HG03521 (cell line): ENCODE measurements around the gene CHST11.

Experiments
- ATAC-seq: cut with Tn5 transposase; IDR thresholded peaks from one replicate; pipeline ENCODE4 v1.9.1; 2021; ENCODE audit warnings: mild to moderate bottlenecking, moderate library complexity; ENCODE audit not compliant: unreplicated experiment

Gene CHST11

DNA sequence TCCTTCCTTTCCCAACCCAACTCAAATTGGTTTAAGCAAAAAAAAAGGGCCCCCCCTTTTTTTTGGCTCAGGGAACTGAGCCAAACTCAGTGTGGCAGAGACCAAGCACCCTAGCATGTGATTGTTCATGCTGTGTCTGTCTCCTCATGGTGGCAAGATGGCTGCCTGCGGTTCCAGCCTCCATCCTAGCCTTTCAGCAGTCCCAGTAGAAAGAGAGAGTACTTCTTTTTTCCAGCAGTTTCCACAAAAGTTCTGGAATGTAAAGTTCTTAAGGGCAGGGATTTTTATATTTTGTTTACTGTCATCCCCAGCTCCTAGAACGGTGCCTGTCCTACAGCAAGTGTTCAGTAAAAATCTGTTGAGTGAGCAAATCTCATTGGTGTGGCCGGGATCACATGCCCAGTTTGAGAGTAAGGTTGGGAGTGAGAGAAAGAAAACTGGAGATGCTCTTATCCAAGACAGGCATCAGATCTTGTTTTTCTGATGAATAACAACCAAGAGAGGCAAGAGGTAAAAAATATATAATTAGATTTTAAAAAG lies 22.4 kb downstream of the CHST11 start:
- no peak for ATAC-seq

DNA sequence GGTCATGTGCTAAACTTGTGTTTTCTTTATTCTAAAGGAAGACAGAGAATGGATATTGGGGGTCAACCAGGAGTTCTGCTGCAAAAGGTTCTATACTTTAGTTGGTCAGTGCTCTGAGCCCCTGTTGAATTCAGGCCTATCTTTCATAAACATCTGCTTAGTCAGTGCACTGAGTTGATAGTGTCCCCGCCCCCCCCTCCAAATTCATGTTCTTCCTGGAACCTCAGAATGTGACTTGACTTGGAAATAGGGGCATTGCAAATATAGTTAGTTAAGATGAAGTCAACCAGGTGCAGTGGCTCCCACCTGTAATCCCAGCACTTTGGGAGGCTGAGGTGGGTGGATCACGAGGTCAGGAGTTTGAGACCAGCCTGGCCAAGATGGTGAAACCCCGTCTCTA lies 23.3 kb downstream of the CHST11 start:
- ATAC-seq, result no peak

DNA sequence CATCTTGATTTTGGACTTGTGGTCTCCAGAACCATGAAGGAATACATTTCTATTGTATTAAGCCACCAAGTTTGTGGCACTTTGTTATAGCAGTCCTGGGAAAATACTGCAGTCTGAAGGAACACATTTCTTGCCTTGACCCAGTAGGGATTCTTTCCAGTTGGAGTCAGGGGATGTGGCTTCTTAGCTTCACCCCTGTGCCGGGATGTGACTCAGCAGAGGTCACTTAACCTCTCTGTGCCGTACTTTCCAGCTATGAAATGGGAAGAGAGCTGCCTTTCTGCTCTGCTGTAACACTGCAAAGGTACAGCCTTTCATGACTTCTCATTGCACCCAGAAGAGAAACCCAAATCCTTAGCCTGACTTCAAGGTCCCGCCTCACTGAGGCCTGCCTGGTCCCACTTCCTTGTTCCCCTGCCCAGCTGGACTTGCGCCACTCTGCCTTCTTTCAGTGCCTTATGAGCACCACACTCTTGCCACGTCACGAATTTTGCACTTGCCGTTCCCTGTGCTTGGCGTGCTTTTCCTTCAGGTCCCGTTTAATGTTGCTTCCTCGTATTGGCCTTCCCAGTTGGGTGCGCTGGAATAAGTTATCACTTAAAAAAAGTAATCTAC lies 24.2 kb downstream of the CHST11 start:
- no peak for ATAC-seq

DNA sequence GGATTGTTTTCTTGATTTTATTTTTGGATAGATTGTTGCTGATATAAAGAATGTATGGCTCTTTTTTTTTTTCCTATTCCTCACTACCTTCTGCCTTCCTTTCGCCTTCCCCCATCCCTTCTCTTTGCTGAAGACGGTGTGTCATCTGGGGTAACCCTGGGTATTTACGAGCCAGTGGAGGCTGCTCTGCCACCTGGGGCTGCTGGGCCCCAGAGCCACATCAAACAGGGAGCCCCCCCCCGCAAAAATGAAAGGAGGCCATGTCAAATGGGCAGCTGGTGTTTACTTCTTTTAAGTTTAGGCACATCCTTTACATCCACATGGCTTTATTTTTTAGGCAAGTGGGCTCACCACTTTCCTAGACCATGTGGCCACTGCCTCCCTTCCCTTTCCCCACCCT lies 25.4 kb downstream of the CHST11 start:
- no peak for ATAC-seq

DNA sequence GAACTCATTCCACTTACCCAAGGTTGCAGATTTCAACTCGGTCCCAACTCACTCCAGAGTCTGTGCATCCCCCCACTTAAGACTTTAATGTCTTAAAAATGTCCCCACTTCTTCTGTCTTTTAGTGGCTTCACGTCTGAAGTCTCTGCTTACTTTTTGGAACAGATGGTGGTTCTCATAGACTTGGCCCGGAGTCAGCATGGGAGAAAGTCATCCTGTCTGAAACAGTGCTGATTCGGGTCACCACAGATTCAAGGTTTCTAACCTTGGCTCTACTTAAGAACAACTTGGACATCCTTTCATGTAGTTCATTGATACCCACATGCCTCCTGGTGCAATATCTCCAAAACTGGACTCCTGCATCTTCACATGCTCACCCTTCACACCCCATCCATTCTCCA lies 26.0 kb downstream of the CHST11 start:
- no peak for ATAC-seq

DNA sequence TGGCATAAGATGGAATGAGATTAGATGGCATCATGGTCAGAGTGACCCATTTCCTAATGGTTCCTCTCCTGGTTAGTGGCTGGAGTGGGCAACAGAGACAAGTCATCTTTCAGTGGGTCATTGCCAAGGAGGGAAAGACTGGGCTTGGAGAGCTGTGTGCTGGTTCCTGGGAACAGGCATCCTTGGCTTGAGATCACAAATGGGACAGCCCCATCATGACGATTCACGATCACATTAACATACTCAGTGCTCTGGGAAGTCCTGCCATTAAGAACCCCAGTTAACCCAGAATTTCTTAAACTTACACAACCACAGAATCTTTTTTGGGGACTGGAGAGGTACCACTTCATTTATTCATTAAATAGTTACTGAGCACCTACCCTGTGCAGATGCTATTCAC lies 27.3 kb downstream of the CHST11 start:
- ATAC-seq, result no peak

DNA sequence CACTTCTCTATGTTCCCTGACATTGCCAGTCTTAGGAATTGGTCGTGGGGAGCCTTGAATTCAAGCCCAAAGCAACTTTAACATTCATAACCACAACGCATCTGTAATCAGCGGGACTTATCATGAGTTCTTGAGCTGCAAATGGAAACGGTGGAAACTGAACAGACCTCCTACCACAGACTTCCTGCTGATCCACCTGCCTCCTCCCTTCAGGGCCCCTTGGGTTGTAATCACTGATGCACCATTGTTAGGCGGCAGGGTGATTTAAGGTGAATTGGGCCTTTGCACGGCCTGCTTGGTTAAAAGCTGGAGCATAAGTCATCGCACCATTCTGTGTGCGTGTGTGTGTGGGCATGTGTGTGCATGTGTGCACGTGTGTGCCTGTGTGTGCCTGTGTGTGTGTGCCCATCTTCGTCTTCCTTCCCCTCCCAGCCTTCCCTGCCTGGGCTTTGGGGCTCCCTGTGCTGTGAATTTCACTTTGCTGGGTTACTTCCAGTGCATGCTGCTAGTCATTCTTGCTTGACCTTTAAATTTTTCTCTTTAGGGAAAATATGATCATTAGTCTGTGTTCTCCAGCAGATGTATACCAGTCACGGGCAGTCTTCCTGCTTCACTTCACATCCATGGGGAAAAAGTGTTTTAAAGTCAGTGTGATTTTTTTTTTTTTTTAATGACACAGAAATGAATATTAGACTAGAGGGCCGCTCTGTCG lies 29.1 kb downstream of the CHST11 start:
- no peak for ATAC-seq

DNA sequence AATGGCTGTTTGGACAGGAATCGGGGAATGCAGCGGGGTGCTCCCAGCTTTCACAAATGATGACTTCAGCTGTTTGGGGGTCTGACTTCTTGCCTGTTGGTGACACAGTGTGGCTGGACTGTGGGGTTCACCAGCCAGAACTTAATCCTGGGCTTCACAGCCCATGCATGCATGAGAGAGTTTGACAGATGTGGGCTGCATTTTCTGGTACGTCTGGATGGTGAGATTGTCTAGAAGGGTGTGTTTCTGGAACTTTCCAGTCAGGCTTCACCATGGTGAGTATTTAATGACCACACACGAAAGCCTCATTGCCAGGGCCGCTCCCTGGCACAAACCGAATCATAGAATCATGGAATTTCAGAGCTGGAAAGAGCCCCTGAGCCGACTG lies 29.6 kb downstream of the CHST11 start:
- no peak for ATAC-seq

DNA sequence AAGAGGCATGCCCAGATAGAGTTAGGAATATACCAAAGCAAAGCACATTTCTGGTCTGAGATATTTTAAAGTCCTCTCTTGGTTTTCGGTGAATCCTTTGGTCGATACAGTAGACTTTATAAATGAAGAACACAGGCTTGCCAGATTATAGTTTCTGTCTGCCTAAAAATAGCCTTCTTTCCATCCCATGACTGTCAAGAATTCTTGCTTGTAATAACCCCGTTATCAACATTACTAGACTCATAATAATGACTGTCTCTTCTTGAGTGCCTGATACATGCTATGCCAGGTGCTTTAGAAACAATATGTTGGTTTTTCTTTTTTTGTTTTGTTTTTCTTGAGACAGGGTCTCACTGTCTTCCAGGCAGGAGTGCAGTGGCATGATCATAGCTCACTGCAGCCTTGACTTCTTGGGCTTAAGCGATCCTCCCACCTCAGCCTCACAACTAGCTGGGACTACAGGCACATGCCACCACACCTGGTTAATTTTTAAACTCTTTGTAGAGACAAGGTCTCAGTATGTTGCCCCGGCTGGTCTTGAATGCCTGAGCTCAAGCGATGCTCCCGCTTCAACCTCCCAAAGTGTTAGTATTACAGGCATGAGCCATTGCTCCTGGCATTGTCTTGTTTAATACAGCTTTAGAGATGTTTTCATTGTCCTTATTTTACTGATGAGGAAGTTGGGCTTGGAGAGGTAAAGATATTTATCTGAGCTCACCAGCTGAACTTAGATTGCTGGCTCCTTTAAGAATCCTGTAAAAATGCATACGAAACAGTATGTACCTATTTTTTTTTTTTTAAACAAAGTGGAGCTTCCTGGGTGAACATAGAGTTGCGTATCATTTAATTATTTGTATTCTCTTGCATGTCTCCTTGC lies 30.4 kb downstream of the CHST11 start:
- no peak for ATAC-seq

DNA sequence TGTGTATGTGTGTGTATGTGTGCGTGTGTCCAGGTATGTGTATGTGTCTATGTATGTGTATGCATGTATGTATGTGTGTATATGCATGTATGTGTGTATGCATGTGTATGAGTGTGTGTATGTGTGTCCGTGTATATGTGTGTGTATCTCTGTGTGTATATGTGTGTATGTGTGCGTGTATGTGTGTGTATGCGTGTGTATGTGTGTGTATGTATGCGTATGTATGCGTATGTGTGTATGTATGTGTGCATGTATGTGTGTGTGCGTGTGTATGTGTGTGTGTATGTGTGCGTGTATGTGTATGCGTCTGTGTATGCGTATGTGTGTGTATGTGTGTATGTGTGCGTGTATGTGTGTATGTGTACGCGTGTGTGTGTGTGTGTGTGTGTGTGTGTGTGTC lies 31.6 kb downstream of the CHST11 start:
- ATAC-seq, result no peak

DNA sequence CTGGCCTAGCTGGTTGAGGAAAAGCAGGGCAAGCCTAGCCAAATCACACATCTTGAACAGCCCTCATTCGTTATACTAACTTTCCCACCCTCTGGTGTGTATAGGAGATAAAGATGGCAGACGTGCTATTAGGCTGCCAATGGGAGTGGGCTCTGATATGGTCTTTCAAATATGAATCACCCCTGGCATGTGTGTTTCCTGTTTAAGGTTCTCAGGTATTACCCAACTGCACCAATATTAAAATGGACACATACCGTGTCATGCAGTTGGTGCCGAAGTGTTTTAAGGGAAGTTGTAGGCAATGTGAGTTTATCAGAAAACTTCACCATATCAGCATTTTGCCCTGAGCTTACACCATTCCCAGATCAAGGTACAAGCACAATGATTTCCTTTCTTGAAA lies 33.4 kb downstream of the CHST11 start:
- no peak for ATAC-seq

DNA sequence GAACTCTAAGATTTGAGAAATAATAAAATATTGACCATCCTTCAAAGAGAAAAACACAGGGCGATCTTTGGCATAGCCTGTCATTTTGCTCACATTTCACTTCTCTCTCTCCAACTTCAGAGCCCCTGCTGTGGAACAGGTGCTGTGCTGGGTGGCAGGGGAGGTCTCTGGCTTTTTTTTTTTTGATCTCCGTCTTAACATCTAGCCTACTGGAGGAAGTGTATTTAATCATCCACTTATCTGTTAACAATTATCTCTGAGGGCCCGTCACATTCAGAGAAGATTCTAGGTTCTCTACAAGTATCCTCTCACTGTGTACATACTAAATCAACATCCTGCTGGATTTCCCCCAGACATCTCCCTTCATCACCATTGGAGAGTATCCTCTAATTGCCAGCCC lies 34.1 kb downstream of the CHST11 start:
- no peak for ATAC-seq

DNA sequence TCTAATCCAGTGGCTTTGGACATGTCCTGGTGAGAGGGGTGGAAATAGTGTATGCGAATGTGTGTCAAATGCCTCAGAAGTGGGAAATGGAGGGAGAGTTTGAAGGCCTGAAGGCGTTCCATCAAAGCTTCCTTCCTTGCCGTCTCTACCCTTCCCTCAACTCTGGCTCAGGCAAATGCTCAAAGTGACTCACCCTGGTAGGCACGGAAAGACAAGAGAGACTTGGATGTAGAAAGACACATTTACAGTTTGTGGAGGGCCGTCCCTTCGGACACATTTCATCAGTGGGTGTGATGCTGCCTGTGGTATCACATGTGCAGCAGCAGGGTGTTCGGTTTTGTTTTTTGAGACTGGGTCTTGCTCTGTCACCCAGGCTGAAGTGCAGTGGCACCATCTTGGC lies 36.7 kb downstream of the CHST11 start:
- ATAC-seq, result no peak

DNA sequence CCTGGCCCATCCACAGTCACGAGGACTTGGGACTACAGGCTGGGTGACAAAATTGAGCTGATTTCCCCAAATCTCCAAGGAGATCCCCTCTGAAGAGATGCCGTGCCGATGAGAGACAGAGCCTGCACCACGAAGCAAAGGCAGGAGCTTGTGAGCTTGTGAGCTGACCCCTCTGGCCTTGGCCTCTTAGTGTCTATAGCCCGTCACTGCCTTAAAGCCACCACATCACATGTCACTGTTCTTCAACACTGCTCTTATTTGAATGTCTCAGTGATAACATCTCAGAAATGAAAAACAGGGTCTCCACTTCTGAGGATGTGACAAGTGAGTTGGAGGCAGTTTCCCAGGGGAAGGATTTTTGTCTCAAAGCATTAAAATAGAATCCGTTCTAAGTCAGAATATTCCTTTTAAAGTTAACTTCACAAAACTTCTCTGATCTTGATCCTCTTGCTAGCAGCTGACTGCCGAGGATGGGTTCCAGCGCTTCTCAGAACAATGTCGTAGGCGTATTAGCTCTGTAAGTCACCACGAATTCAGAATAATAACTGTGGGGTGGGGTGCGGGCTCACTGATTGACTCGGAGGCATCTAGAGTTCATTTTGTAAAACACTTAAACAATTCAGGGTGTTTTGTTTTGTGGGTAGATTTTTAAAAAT lies 37.5 kb downstream of the CHST11 start:
- peak; percentile 50 for ATAC-seq

DNA sequence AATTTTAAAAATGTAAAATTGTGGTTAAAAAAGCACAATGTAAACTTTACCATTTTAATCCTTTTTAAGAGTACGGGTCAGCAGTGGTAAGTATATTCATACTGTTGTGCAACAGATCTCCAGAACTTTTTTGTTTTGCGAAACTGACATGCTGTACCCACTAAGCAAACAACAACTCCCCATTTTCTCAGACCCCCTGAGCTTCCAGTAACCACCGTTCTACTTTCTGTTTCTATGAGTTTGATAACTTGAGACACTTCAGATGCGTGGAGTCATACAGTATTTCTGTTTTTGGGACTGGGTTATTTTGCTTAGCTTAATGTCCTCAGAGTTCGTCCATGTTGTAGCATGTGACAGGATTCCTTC lies 38.0 kb downstream of the CHST11 start:
- peak; percentile 48 for ATAC-seq

DNA sequence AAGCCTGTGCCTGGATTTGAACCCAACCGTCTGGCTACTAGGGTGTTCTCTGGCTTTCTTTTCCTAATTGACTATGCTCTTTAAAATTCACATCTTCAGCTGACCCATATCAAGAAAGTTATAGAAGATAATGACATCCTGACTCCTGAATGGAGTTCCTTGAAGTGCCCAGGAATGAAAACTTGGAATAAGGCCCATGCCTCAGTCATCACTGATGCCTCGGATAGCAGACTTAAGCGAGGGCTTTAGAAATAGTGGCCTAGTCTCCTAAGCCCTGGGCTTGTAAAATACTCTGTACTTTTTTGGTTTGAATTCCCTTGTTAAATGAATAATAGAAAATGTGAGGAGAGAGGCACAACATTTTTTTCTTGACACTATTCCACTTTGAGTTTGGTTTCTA lies 39.0 kb downstream of the CHST11 start:
- ATAC-seq, result no peak

DNA sequence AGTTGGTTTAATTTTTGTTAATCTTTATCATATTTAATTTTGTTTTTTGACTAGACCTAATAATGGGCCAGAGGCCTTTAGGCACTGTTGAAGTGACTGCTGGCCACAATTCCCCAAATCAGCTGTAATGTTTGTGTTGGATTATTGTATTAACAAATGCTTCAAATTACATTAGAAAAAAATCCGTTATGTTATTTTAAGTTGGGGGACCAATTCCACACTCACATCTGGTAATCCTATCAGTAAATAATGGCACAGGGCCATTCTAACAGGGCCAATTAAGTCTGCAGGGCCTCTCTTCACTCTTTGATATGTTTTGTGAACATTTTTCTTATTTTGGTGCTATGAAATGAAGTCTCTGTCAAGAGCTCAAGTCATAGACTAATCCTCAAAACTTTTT lies 39.6 kb downstream of the CHST11 start:
- ATAC-seq, result no peak

DNA sequence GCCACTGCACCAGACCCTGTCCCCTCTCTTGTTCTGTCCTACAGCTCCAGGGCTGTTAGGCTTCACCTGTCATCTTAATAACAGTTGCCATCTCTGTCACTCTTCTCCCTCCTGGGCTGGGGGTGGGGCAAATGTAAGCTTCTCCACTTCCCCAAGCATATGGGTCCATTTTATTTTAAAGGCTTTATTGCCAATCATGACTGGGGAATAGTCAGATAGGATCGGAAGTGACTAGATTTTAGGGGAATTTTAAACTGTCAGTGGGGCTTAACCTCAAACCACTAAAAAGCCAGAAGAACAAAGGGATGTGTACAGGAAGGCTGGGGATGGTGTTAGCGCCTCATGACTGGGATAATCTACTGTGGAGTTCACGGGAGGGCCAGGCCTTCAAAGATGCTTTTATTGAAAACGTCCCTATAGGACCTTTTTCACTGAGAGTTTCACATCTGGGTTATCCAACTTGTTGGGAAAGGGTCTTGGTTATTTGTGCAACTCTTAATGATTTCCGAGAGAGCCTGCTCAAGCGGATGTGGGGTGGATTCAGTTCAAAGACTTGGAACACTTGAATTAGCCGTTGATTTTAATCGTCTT lies 41.6 kb downstream of the CHST11 start:
- ATAC-seq, result no peak

DNA sequence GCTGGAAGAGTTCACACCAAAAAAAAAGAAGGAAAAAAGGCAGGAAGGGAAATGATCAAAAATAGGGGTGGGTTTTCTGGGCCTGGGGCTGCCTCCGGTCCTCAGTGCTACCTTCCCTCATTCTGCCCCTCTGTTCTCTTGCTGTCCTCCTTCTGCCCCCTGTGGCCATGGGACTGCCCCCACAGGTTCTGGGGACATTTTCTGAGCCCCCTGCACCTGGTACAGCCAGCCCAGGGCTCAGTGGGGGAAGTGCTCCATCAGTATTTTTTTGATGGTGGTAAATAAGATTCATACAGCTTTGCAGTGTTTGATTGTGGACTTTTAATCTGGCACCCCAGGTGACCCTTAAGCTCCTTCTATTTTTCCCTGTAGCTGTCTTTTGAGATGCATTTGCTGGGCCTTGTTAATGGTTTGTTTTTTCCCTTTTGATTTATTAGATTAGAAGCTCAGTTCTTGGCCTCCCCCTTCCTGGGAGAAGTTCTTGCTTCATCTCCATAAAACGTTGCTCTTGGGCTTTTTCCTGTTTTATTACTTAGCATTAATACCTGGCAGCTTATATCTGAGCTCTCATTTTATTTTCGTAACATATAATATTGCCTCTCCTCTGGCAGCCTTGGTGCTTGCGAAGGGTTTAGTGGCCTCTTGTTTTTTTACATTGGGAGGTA lies 43.1 kb downstream of the CHST11 start:
- no peak for ATAC-seq

DNA sequence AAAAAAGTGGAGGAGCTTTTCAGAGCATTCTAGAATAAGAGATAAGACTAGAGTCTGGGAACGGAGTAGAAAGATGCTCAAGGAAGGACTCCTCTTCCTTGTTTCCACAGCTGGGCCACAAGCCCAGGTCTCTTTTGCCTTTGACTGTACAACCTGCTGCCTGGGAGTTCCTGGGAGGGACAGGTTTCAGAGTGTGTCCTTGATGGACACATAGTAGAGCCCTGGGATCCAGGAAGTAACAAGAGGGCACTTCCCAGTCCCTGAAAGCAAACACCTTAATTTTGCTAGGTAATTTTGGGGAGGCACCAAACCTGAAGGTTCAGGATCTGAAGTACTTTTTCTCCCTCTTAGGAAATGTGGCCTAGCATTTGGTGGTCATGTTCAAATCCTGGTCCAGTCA lies 44.4 kb downstream of the CHST11 start:
- no peak for ATAC-seq
